Measurements from ENCODE around the gene TMEM218. TPM values are rescaled to one million over a fixed set of nuclear protein-coding genes. Genes with fewer than 3 reads are reported as not detected.

TMEM218 gene
- total RNA-seq, 1 donor from 2014 or later, result 8.2 TPM

DNA sequence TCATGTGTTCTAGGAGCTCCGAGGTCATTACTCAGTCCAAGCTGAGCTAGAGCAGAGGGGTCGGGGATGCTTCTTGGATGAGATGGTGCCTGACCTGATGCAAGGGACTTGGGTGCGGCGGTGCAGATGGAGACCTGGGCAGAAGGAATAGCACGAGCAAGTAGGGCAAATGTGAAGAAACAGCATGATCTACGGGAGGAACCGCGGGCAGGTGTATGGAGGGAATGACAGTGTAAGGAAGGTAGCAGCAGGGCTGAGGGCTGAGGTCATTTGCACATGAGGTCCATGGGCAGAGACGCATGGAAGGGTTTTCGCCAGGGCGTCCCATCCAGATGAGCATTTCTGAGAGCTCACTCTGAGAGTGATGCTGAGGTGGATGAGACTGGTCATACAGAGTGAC is 33.4 kb downstream of the TMEM218 start:
- no peak overlapping the region for H3K4me3 ChIP-seq (ENCODE audit: low read depth, low read length)
- no peak for DNase-seq (ENCODE audit: low read depth)
- no peak for TF ChIP-seq CTCF (conservative IDR thresholded peaks at IDR 0.05; ENCODE audit: low read depth, low read length)

DNA sequence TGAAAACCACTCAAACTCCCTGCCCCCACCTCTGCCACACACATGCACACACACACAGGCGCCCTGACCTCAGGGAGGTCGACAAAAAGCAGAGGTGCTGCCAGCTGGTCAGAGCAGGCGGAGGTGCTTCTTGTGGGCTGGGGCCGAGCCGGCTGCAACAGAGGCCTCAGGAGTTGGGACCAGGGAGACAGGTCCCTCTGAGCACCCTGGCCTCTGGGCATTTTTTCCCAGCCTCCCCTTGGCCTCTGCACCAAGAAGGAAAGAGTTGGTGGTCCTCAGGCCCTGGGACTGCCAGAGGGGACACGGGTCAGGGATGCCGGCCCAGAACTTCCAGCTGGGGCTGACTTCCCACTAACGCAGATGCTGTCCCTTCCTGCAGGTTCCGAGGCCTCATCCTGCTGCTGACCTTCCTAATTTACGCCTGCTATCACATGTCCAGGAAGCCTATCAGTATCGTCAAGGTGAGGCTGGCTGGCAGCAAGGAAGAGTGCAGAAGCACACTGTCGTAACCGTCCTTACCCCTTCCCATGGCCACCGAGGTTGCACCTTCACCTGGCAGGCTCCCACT is 35.0 kb downstream of the TMEM218 start:
- no peak for DNase-seq (ENCODE audit: low read depth)
- H3K4me3 ChIP-seq (ENCODE audit: low read depth, low read length), result no peak overlapping the region
- no peak for TF ChIP-seq CTCF (conservative IDR thresholded peaks at IDR 0.05; ENCODE audit: low read depth, low read length)

DNA sequence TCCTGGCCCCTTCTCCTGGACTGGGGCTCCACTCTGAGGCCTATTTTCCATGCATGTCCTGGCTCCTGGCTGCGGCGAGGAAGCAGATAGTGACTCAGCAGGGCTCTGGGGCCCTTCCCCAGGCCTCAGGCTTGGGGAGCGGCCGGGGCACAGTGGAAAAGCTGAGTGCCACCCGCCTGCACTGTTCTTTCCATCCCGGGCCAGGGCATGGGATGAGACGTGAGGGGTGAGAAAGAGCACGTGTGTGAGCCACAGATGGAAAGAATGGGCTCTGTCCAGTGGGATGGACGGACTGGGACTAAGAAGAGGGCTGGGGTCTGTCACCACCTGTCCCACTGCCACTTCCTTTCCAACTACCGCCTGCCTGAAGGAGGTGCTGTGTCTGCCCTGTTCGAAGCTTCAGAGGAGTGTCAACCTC is 35.5 kb downstream of the TMEM218 start:
- no peak for DNase-seq (ENCODE audit: low read depth)
- no peak overlapping the region for H3K4me3 ChIP-seq (ENCODE audit: low read depth, low read length)
- no peak for TF ChIP-seq CTCF (conservative IDR thresholded peaks at IDR 0.05; ENCODE audit: low read depth, low read length)

DNA sequence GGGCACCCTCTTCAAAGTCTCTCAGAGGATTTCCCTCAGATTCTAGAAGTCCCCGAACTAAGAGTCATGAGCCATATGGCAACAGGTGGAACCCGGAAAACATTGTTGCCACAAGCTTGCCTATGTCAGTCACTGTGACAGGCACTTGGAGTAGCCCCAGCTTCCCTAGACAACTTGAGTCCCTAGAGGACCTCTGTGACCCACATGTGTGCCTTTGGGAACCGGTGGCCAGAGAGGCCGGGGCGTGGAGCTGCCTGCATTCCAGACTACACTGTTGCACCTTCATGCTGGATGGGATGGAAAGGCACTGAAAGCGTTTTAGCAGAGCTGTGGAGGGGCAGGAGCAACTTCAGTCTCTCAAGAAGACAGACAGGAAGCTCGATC is 36.2 kb downstream of the TMEM218 start:
- H3K4me3 ChIP-seq (ENCODE audit: low read depth, low read length), result no peak overlapping the region
- no peak for DNase-seq (ENCODE audit: low read depth)
- no peak for TF ChIP-seq CTCF (conservative IDR thresholded peaks at IDR 0.05; ENCODE audit: low read depth, low read length)

DNA sequence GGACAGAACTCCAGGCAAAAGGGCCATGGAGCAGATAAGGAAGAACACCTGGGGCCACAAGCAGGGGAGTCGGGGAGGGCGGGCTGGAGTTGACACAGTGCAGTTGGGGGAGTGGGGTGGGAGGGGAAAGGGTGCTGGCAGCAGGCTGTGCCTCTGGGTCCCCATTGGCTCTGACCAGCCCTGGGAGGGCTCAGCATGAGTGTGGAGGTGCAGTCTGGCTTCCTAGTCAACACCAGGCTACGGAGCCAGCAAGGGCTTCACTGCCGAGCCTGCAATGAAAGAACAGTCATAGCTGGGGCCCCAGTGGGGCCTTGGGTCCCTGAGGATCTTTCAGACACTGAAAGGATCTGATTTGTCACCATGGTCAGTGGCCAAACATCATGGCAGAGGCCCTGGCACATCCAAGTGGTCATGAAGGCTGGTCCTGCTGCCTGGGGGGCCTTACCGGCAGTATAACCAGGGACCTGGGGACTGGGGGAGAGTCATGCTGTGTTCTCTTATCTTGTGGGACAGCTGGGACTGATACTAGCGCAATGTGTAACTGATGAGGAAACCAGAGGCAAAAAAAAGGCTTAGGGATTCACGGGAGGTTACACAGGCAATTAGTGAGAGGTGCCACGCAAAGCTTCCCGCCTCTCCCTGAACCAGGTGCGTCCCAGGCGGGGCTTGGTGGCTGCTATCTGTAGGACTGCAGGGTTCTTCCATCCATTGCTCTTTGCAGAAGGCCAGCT is 36.8 kb downstream of the TMEM218 start:
- no peak for DNase-seq (ENCODE audit: low read depth)
- H3K4me3 ChIP-seq (ENCODE audit: low read depth, low read length), result no peak overlapping the region
- TF ChIP-seq CTCF (conservative IDR thresholded peaks at IDR 0.05; ENCODE audit: low read depth, low read length), result no peak

- no peak overlapping the region for H3K4me3 ChIP-seq (ENCODE audit: low read depth, low read length)
- no peak for DNase-seq (ENCODE audit: low read depth)
- TF ChIP-seq CTCF (conservative IDR thresholded peaks at IDR 0.05; ENCODE audit: low read depth, low read length), result no peak
Observed at GRCh38 chr11:125073616-125074483, 37.6 kb downstream of the TMEM218 start.

Measured in epithelial cell of proximal tubule (primary cell).